Amniotic stem cell (primary cell): ENCODE results near the gene IFRD1.
"Not testable (repeated sequence)": the region's sequence is repeated elsewhere in the genome, so short reads cannot be mapped to it uniquely, and the experiment has no call there.

Experiments
- DNase-seq: peaks from one replicate; lab custom pipeline; 2025; lab: John Stamatoyannopoulos, UW

IFRD1 gene

GRCh38 chr7:112516418-112516817 is 66.2 kb downstream of the IFRD1 start:
- DNase-seq, result not testable (repeated sequence)

GRCh38 chr7:112517487-112517886 is 67.2 kb downstream of the IFRD1 start:
- DNase-seq, result no peak

GRCh38 chr7:112520787-112521186 is 70.5 kb downstream of the IFRD1 start:
- no peak for DNase-seq

GRCh38 chr7:112521942-112522341 is 71.7 kb downstream of the IFRD1 start:
- DNase-seq, result no peak

- DNase-seq, result no peak
Observed at GRCh38 chr7:112523871-112524270, 73.6 kb downstream of the IFRD1 start.
